ENCODE measurements around the gene LRRC3B.
"Not testable (repeated sequence)": the region's sequence is repeated elsewhere in the genome, so short reads cannot be mapped to it uniquely, and the experiment has no call there.

GRCh38 chr3:26603311-26603710 lies 19.3 kb upstream of the LRRC3B start:
- TF ChIP-seq CTCF, POLR2AphosphoS5, EP300 (IDR thresholded peaks at IDR 0.05): not testable (repeated sequence)

Data from stomach (tissue), 4 donors.